Kidney (tissue), 14 donors: ENCODE measurements around the gene DAGLB. TPM values are rescaled to one million over a fixed set of nuclear protein-coding genes. Genes with fewer than 3 reads are reported as not detected.

Source experiments
- DNase-seq, 5 donors: peaks; one replicate each; pipeline ENCODE4 v3.0.0-alpha.2; 2013 to 2020
- FAIRE-seq: peaks from 2 replicates; lab custom pipeline; 2012; peaks lifted over from hg19 to GRCh38; lab: Jason Lieb, UNC
- H3K27ac ChIP-seq, 2 donors: one replicate each; pipeline ENCODE4 v1.7.0; 2013; ENCODE audit warnings: low read depth in 2 of 2, low read length in 2 of 2, inconsistent platforms in 1 of 2
- H3K27me3 ChIP-seq: one replicate; pipeline ENCODE4 v1.7.1; 2013; ENCODE audit warnings: low read length, inconsistent platforms; ENCODE audit not compliant: control insufficient read depth, insufficient read depth
- H3K36me3 ChIP-seq, 3 donors: one replicate each; pipeline versions ENCODE4 v1.7.0 to v1.7.1; 2013; ENCODE audit warnings: low read length in 3 of 3, control low read depth in 1 of 3, inconsistent platforms in 1 of 3; ENCODE audit not compliant: insufficient read depth in 3 of 3, control insufficient read depth in 2 of 3
- H3K4me1 ChIP-seq, 3 donors: one replicate each; pipeline versions ENCODE4 v1.7.0 to v1.7.1; 2013; ENCODE audit warnings: low read length in 3 of 3, inconsistent platforms in 1 of 3, low read depth in 1 of 3; ENCODE audit not compliant: control insufficient read depth in 2 of 3, insufficient read depth in 2 of 3
- H3K4me3 ChIP-seq, 3 donors: one replicate each; pipeline versions ENCODE4 v1.7.0 to v1.8.1; 2013; ENCODE audit warnings: low read length in 3 of 3, control low read depth in 1 of 3, inconsistent platforms in 1 of 3
- H3K9ac ChIP-seq, 3 donors: one replicate each; pipeline versions ENCODE4 v1.7.0 to v1.7.1; 2013; ENCODE audit warnings: low read length in 3 of 3, control low read depth in 1 of 3, inconsistent platforms in 1 of 3
- H3K9me3 ChIP-seq, 3 donors: one replicate each; pipeline versions ENCODE4 v1.7.0 to v1.7.1; 2013; ENCODE audit warnings: low read length in 3 of 3, control low read depth in 1 of 3, inconsistent platforms in 1 of 3; ENCODE audit not compliant: control insufficient read depth in 2 of 3, insufficient read depth in 1 of 3
- CTCF ChIP-seq: IDR thresholded peaks from 3 replicates; pipeline ENCODE4 v1.5.1; 2012; ENCODE audit warnings: mild to moderate bottlenecking, moderate library complexity, borderline replicate concordance; ENCODE audit not compliant: insufficient read depth; ENCODE audit errors: extremely low read depth
- intact Hi-C: fragments of 100-400 bp; cut with DNase I; formaldehyde crosslinking; loops from one replicate; pipeline ENCODE4 v1.11.1; 2022
- polyA plus RNA-seq: library from polyadenylated mRNA; stranded (reverse); fragments of 350-450 nt; fragmentation: Illumina TruSeq; extraction: RNeasy Lipid Tissue Mini Kit (QIAGEN cat#74804); gene quantifications from one replicate; pipeline ENCODE4 v1.2.3, GENCODE V29; 2014; ENCODE audit warnings: low read depth, low replicate concordance; ENCODE audit not compliant: insufficient read depth
- total RNA-seq: library from RNA; stranded (reverse); fragmentation: NEBNext Ultra II Directional; extraction: Animal tissue kit (Norgen Biotek cat#: 25700); gene quantifications from one replicate; pipeline ENCODE4 v1.2.1, GENCODE V29; 2021
- donor health status: control.
- donor health status: control.
- donor health status: control.
- donor health status: control.
- donor health status: control.
- donor health status: DM: yes; HTN: yes; CAD: no.
- donor health status: Normal renal cell carcinoma (clear cell type).

Gene DAGLB
- total and polyA plus RNA-seq, 2 donors from 2014 or later: 7.7 to 25.6 TPM

DNA sequence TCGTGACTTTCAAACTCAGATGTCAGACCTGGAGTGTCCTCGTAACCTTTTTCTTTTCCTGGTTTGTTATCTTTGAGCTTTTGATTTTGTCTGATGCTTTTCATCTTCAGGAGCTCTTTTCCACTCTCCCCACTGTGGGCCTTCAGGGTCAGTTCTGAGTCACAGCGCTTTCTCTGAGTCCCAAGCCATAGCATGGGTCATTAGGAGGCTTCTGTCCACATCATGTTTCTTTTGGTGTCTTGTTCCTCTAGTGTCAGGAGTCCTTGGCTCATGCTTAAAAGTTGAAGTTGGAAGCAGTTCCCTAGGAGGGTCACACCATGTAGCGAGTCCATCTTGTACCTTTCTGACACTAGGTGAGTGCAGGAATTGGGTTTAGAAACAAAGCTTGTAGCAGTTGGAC lies 40.3 kb downstream of the DAGLB start:
- H3K4me1 ChIP-seq: no peaks in the 10 kb centered on the region
- intact Hi-C loops: no loop called here
- H3K36me3 ChIP-seq: peaks cover 8 to 60% (median 37%) of the 10 kb centered on the region in 3 donors

GRCh38 chr7:6406121-6406520 lies 41.6 kb downstream of the DAGLB start:
- Histone ChIP-seq H3K27ac (no peak overlapping the region), H3K9me3 (no peaks in the 10 kb centered on the region), H3K4me1 (no peaks in the 10 kb centered on the region), H3K4me3 (no peak overlapping the region), H3K9ac (no peak overlapping the region), H3K36me3 (peaks cover 8 to 63% (median 45%) of the 10 kb centered on the region in 3 donors), H3K27me3 (no peaks in the 10 kb centered on the region)
- FAIRE-seq (no peak), DNase-seq (peak in 1 of 5 donors; percentile 0)
- intact Hi-C loops: no loop called here
- no peak for TF ChIP-seq CTCF

More for the DNA sequence above, 40.3 kb downstream of the DAGLB start:
- FAIRE-seq (no peak), DNase-seq (no peak)
- Histone ChIP-seq H3K27me3 (no peaks in the 10 kb centered on the region), H3K27ac (no peak overlapping the region), H3K9me3 (no peaks in the 10 kb centered on the region), H3K4me3 (no peak overlapping the region), H3K9ac (no peak overlapping the region)
- no peak for TF ChIP-seq CTCF

- H3K4me3 ChIP-seq: no peak overlapping the region
- no peaks in the 10 kb centered on the region for H3K27me3 ChIP-seq
- intact Hi-C loops: no loop called here
- peaks cover 8 to 51% (median 39%) of the 10 kb centered on the region in 3 donors for H3K36me3 ChIP-seq
- FAIRE-seq (no peak), DNase-seq (peak in 1 of 5 donors; percentile 53)
- peaks cover 0 to 9% (median 8%) of the 10 kb centered on the region in 3 donors for H3K4me1 ChIP-seq
- no peak overlapping the region for H3K9ac ChIP-seq
- no peak overlapping the region for H3K27ac ChIP-seq
- H3K9me3 ChIP-seq: no peaks in the 10 kb centered on the region
- TF ChIP-seq CTCF: no peak
These were observed 43.8 kb downstream of the DAGLB start for GRCh38 chr7:6403907-6404306.

DNA sequence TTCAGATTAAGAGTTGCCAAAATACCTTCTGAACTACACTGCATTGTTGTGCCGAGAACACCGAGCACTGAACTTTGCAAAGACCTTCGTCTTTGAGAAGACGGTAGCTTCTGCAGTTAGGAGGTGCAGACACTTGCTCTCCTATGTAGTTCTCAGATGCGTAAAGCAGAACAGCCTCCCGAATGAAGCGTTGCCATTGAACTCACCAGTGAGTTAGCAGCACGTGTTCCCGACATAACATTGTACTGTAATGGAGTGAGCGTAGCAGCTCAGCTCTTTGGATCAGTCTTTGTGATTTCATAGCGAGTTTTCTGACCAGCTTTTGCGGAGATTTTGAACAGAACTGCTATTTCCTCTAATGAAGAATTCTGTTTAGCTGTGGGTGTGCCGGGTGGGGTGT lies 45.0 kb downstream of the DAGLB start:
- no peak for TF ChIP-seq CTCF
- H3K27ac ChIP-seq: no peak overlapping the region
- H3K4me3 ChIP-seq: no peak overlapping the region
- H3K4me1 ChIP-seq: peaks cover 0 to 13% (median 9%) of the 10 kb centered on the region in 3 donors
- H3K27me3 ChIP-seq: no peaks in the 10 kb centered on the region
- H3K9me3 ChIP-seq: no peaks in the 10 kb centered on the region
- H3K36me3 ChIP-seq: peaks cover 8 to 44% (median 35%) of the 10 kb centered on the region in 3 donors
- intact Hi-C loops: no loop called here
- no peak for FAIRE-seq
- H3K9ac ChIP-seq: no peak overlapping the region
- no peak for DNase-seq
